A549 (cell line): ENCODE data around the gene TOR1B. TPM values are rescaled to one million over a fixed set of nuclear protein-coding genes. Genes with fewer than 3 reads are reported as not detected.
"Not testable (repeated sequence)": the region's sequence is repeated elsewhere in the genome, so short reads cannot be mapped to it uniquely, and the experiment has no call there.

Experiments
- ATAC-seq, 2 experiments: fragments of 200-7000 bp in 1 of 2; fragments of >200 bp in 1 of 2; cut with Nextera tagmentation in 1 of 2; cut with Tn5 transposase in 1 of 2; 3 replicates each; pipeline versions ENCODE4 v1.8.0 to v1.9.1; 2018 to 2020; ENCODE audit warnings: mild to moderate bottlenecking in 1 of 2, moderate library complexity in 1 of 2
- CTCF ChIA-PET: fragments of 300-600 bp; sonication (Branson Sonifier 250); formaldehyde crosslinking; extraction: SDS; loops from one replicate; lab custom pipeline; 2021; ENCODE audit warnings: antibody characterized with exemption, inconsistent platforms; lab: Yijun Ruan, JAX
- POLR2A ChIA-PET: fragments of 350-600 bp; formaldehyde crosslinking; extraction: SDS; loops from one replicate; lab custom pipeline; 2021; ENCODE audit warnings: antibody characterized with exemption, inconsistent platforms; lab: Yijun Ruan, JAX
- DNase-seq, 2 experiments: peaks; one replicate each; pipeline versions ENCODE4 v3.0.0 to v3.0.0-alpha.2; 2011 to 2016; ENCODE audit warnings: low read depth in 1 of 2, low spot score in 1 of 2
- FAIRE-seq: peaks from 2 replicates; lab custom pipeline; 2011; peaks lifted over from hg19 to GRCh38; lab: Jason Lieb, UNC
- H3K27ac ChIP-seq, 2 experiments: fragments of >200 bp; sonication (Bioruptor Twin); formaldehyde crosslinking; 3 replicates each; pipeline ENCODE4 v1.5.1; 2016 to 2017
- H3K4me1 ChIP-seq: fragments of >200 bp; sonication (Bioruptor Twin); formaldehyde crosslinking; 3 replicates; pipeline ENCODE4 v1.6.1; 2016
- H3K4me2 ChIP-seq: fragments of >200 bp; sonication (Bioruptor Twin); formaldehyde crosslinking; 3 replicates; pipeline ENCODE4 v1.6.1; 2016
- H3K4me3 ChIP-seq: fragments of >200 bp; sonication (Bioruptor Twin); formaldehyde crosslinking; 3 replicates; pipeline ENCODE4 v1.5.1; 2016
- H3K9me3 ChIP-seq: fragments of >200 bp; sonication (Bioruptor Twin); formaldehyde crosslinking; 3 replicates; pipeline ENCODE4 v1.6.1; 2016
- CBX2 ChIP-seq: fragments of 200-600 bp; sonication (generic); IDR thresholded peaks from 2 replicates; pipeline ENCODE4 v1.6.1; 2016; ENCODE audit warnings: low read depth, mild to moderate bottlenecking, borderline replicate concordance
- CEBPB ChIP-seq, 2 experiments: fragments of >200 bp in 1 of 2; sonication (Bioruptor Twin) in 1 of 2; formaldehyde crosslinking in 1 of 2; IDR thresholded peaks; 2 replicates each; pipeline ENCODE4 v1.6.1; 2012 to 2016
- E2F6 ChIP-seq: IDR thresholded peaks from 2 replicates; pipeline ENCODE4 v1.6.1; 2012; ENCODE audit warnings: low read depth, borderline replicate concordance
- EP300 ChIP-seq, 2 experiments: fragments of >200 bp; sonication (Bioruptor Twin); formaldehyde crosslinking; IDR thresholded peaks; 2 replicates in 1 of 2; 3 replicates in 1 of 2; pipeline ENCODE4 v1.6.1; 2016 to 2017
- HDAC2 ChIP-seq: fragments of 200-600 bp; sonication (generic); IDR thresholded peaks from 2 replicates; pipeline ENCODE4 v1.6.1; 2016
- HES2 ChIP-seq: fragments of >200 bp; sonication (Bioruptor Twin); formaldehyde crosslinking; IDR thresholded peaks from 2 replicates; pipeline ENCODE4 v1.6.1; 2016
- HOXB5 ChIP-seq: fragments of 250-450 bp; sonication (Bioruptor Pico); IDR thresholded peaks from 2 replicates; pipeline ENCODE4 v1.5.0; 2020; ENCODE audit warnings: mild to moderate bottlenecking, moderate library complexity
- KDM1A ChIP-seq: fragments of 200-600 bp; sonication (generic); IDR thresholded peaks from 2 replicates; pipeline ENCODE4 v1.6.1; 2016; ENCODE audit warnings: low read depth, mild to moderate bottlenecking
- MAZ ChIP-seq: fragments of 150-350 bp; IDR thresholded peaks from 2 replicates; pipeline ENCODE4 v1.6.1; 2014; ENCODE audit warnings: antibody characterized with exemption, low read depth, low read length, borderline replicate concordance
- NFE2L2 ChIP-seq: fragments of 150-350 bp; conservative IDR thresholded peaks from 2 replicates; pipeline ENCODE4 v1.6.1; 2014; ENCODE audit warnings: low read length
- NPAS2 ChIP-seq: fragments of 250-450 bp; sonication (Bioruptor Pico); IDR thresholded peaks from 2 replicates; pipeline ENCODE4 v1.8.0; 2022; ENCODE audit warnings: mild to moderate bottlenecking, moderate library complexity, borderline replicate concordance
- NR3C1 ChIP-seq: fragments of >200 bp; sonication (Bioruptor Twin); formaldehyde crosslinking; IDR thresholded peaks from 3 replicates; pipeline ENCODE4 v1.6.1; 2017
- POLR2A ChIP-seq: IDR thresholded peaks from 2 replicates; pipeline ENCODE4 v1.6.1; 2012; ENCODE audit warnings: mild to moderate bottlenecking, low read length
- POLR2AphosphoS2 ChIP-seq: conservative IDR thresholded peaks from 2 replicates; pipeline ENCODE4 v1.6.1; 2012; ENCODE audit warnings: low read length, improper control_type of control experiment, inconsistent platforms
- RAD21 ChIP-seq, 2 experiments: fragments of >200 bp in 1 of 2; sonication (Bioruptor Twin) in 1 of 2; formaldehyde crosslinking in 1 of 2; IDR thresholded peaks in 1 of 2; conservative IDR thresholded peaks in 1 of 2; 2 replicates in 1 of 2; 3 replicates in 1 of 2; pipeline ENCODE4 v1.6.1; 2012 to 2018; ENCODE audit warnings: inconsistent platforms in 1 of 2
- RFX5 ChIP-seq: fragments of 450-650 bp; IDR thresholded peaks from 2 replicates; pipeline ENCODE4 v1.7.1; 2014; ENCODE audit warnings: antibody characterized with exemption, mild to moderate bottlenecking, moderate library complexity
- RNF2 ChIP-seq: fragments of 200-600 bp; sonication (generic); IDR thresholded peaks from 2 replicates; pipeline ENCODE4 v1.6.1; 2016; ENCODE audit warnings: low read depth, mild to moderate bottlenecking, antibody characterized with exemption, moderate library complexity, borderline replicate concordance
- SREBF2 ChIP-seq: fragments of 450-650 bp; IDR thresholded peaks from 2 replicates; pipeline ENCODE4 v1.6.1; 2014; ENCODE audit warnings: mild to moderate bottlenecking, moderate library complexity
- WGBS: methylation state at CpG from one replicate; pipeline ENCODE4 v1.1.6; 2017; ENCODE audit errors: missing lambda C conversion rate; 5-methylcytosine and 5-hydroxymethylcytosine counted together
- polyA plus RNA-seq, 4 experiments: library from polyadenylated mRNA; depleted of rRNA in 3 of 4; stranded (reverse); fragments of >200 nt; fragmentation: RNase III in 1 of 4; extraction: RNeasy Plus Mini Kit Qiagen cat#74134 plus additional on column Dnase treatment in 1 of 4; gene quantifications; 2 replicates in 3 of 4; 3 replicates in 1 of 4; pipeline ENCODE4 v1.2.3, GENCODE V29; 2011 to 2017
- TF ChIP-seq, protein P1 (sequence below): fragments of 200-600 bp; sonication (generic); IDR thresholded peaks from 2 replicates; pipeline ENCODE4 v1.6.1; 2016; ENCODE audit warnings: antibody characterized with exemption, mild to moderate bottlenecking, moderate library complexity
- TF ChIP-seq, protein P2 (sequence below): fragments of >200 bp; sonication (Bioruptor Twin); formaldehyde crosslinking; IDR thresholded peaks from 3 replicates; pipeline ENCODE4 v1.6.1; 2016

The TOR1B gene
- polyA plus RNA-seq, 2 of the 4 experiments (the other 2 are of a cell fraction) = 24.9 to 32.4 TPM

DNA sequence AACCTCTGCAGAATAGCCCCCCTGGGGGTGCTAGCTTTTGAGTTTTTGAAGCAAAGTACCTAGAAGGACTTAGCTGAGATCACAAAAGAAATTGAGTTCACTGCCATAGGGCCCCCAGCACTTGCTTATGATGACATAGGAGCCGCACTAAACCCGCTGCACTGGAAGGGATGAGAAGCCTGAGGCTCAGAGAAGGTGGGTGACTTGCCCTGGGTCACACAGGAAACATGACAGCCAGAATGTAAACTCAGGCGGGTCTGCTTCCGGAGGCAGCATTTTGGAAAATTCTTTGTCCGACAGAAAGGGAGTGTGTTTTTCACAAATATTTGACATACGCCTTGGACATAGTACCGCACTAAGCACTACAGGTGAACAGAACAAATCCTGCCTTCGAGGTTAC, 8.4 kb upstream of the TOR1B start:
- FAIRE-seq (no peak), ATAC-seq (no peak), DNase-seq (no peak)
- Histone ChIP-seq H3K4me3 (no peak overlapping the region), H3K4me1 (peaks cover 3% of the 10 kb centered on the region; the same call in 1 of the 3 replicates), H3K27ac (no peak overlapping the region)
- 48% methylated on average over 8 of the region's 8 CpGs for WGBS
- POLR2A ChIA-PET = no interaction called here
- CTCF ChIA-PET = interaction anchor here (2.4 to 26.1 kb wide), 2 partner anchors 11 to 62 kb away, joined by 20 to 1179 read pairs; no protein-coding TSS in a partner anchor
- TF ChIP-seq MAZ (no peak), SREBF2 (no peak), NR3C1 (no peak)
- TF ChIP-seq, all 56 proteins: peak for 0
- no peak overlapping the region for H3K4me2 ChIP-seq
- no peaks in the 10 kb centered on the region for H3K9me3 ChIP-seq

DNA sequence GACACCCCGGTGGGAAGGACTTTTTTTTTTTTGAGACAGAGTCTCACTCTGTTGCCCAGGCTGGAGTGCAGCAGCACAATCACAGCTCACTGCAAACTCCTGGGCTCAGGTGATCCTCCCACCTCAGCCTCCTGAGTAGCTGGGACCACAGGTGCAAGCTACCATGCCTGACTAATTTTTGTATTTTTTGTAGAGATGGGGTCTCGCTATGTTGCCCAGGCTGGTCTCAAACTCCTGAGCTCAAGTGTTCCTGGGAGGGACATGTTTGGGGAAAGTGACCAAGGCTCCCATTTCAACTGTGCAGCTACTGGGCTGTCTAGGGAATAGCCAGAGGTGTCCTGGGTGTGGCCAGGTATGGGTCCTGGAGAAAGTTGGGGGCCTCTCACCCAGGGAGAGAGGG, 7.0 kb upstream of the TOR1B start:
- CTCF ChIA-PET = interaction anchor here (1.1 to 26.1 kb wide), 3 partner anchors 44 to 153 kb away, joined by 3 to 1179 read pairs (median 3); no protein-coding TSS in a partner anchor
- H3K4me3 ChIP-seq, H3K9me3 ChIP-seq, FAIRE-seq, H3K27ac ChIP-seq, DNase-seq, H3K4me2 ChIP-seq, H3K4me1 ChIP-seq, POLR2A ChIA-PET: not testable (repeated sequence)
- WGBS = 58% methylated on average over 2 of the region's 2 CpGs
- ATAC-seq = peak in 1 of 2 experiments; percentile 11; a peak in 2 of 6 replicates

DNA sequence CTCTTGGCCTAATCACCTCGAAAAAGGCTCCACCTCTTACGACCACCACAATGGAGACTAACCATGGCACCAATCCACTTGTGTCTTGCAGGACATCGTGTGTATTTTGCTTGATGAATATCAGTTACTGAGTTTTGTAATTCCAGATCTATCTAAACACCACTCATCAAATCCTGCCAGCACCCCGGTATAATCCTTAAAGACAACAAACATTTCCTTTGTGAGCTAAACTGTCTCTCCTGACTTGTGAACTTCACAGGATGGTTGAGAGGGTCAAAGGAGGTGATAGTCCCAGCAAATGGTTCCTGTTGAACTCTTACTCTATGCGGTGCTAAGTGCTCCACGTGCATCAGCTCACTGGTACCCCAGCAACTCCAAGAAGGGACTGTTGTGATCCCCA, 4.0 kb upstream of the TOR1B start:
- H3K27ac ChIP-seq = no peak overlapping the region
- no peak for DNase-seq
- H3K4me3 ChIP-seq = no peak overlapping the region
- TF ChIP-seq, protein P1, sequence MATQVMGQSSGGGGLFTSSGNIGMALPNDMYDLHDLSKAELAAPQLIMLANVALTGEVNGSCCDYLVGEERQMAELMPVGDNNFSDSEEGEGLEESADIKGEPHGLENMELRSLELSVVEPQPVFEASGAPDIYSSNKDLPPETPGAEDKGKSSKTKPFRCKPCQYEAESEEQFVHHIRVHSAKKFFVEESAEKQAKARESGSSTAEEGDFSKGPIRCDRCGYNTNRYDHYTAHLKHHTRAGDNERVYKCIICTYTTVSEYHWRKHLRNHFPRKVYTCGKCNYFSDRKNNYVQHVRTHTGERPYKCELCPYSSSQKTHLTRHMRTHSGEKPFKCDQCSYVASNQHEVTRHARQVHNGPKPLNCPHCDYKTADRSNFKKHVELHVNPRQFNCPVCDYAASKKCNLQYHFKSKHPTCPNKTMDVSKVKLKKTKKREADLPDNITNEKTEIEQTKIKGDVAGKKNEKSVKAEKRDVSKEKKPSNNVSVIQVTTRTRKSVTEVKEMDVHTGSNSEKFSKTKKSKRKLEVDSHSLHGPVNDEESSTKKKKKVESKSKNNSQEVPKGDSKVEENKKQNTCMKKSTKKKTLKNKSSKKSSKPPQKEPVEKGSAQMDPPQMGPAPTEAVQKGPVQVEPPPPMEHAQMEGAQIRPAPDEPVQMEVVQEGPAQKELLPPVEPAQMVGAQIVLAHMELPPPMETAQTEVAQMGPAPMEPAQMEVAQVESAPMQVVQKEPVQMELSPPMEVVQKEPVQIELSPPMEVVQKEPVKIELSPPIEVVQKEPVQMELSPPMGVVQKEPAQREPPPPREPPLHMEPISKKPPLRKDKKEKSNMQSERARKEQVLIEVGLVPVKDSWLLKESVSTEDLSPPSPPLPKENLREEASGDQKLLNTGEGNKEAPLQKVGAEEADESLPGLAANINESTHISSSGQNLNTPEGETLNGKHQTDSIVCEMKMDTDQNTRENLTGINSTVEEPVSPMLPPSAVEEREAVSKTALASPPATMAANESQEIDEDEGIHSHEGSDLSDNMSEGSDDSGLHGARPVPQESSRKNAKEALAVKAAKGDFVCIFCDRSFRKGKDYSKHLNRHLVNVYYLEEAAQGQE = no peak
- TF ChIP-seq, protein P2, sequence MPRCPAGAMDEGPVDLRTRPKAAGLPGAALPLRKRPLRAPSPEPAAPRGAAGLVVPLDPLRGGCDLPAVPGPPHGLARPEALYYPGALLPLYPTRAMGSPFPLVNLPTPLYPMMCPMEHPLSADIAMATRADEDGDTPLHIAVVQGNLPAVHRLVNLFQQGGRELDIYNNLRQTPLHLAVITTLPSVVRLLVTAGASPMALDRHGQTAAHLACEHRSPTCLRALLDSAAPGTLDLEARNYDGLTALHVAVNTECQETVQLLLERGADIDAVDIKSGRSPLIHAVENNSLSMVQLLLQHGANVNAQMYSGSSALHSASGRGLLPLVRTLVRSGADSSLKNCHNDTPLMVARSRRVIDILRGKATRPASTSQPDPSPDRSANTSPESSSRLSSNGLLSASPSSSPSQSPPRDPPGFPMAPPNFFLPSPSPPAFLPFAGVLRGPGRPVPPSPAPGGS = no peak
- TF ChIP-seq EP300 (IDR thresholded peaks at IDR 0.05) (no peak), RAD21 (conservative IDR thresholded peaks at IDR 0.05 in 1 of 2, IDR thresholded peaks at IDR 0.05 in 1 of 2) (no peak), NFE2L2 (no peak), NPAS2 (CRISPR knock-in tag) (no peak), HOXB5 (CRISPR knock-in tag) (no peak), CEBPB (IDR thresholded peaks at IDR 0.05) (no peak)
- POLR2A ChIA-PET = no interaction called here
- WGBS = 30% methylated on average over 6 of the region's 6 CpGs
- no peak overlapping the region for H3K4me2 ChIP-seq
- ATAC-seq = no peak
- CTCF ChIA-PET = interaction anchor here (1.0 to 2.8 kb wide), 4 partner anchors 9 to 72 kb away, joined by 3 to 12 read pairs (median 10); no protein-coding TSS in a partner anchor
- FAIRE-seq = no peak
- H3K4me1 ChIP-seq = peaks cover 5% of the 10 kb centered on the region
- H3K9me3 ChIP-seq = no peaks in the 10 kb centered on the region

DNA sequence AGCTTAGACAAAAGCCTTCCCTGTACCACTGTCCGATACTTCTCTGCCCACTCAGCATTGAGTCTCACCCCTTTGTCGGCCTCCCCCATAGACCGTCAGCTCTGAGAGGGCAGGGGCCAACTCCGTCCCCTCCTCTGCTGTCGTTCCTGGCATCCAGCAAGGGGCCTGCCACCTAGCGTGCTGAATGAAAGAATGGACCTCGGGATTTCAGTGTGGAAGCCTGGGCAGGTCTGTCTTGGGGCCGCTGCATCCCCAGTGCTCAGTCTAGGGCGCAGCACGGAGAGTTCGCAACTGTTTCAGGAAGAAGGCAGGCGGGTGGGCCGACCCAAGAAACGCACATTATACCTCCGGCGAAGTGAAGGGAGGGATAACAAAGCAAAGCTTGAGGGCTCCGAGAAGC, 1.5 kb upstream of the TOR1B start:
- ATAC-seq = no peak
- CTCF ChIA-PET = interaction anchor here (0.6 to 3.5 kb wide), 8 partner anchors 8 to 670 kb away, joined by 3 to 12 read pairs (median 7); no protein-coding TSS in a partner anchor
- TF ChIP-seq EP300 (IDR thresholded peaks at IDR 0.05) = no peak
- TF ChIP-seq POLR2AphosphoS2 = no peak
- no peak for TF ChIP-seq KDM1A
- TF ChIP-seq POLR2A = no peak
- no peak for TF ChIP-seq HDAC2
- no peak for TF ChIP-seq RFX5
- no peak for TF ChIP-seq RNF2
- no peak for TF ChIP-seq HES2
- TF ChIP-seq NFE2L2 = no peak
- no peak for TF ChIP-seq CBX2
- no peak for TF ChIP-seq CEBPB (IDR thresholded peaks at IDR 0.05)
- no peak for TF ChIP-seq E2F6
- TF ChIP-seq, protein P1 = no peak

More for the DNA sequence above, 1.5 kb upstream of the TOR1B start:
- H3K27ac ChIP-seq = no peak overlapping the region
- DNase-seq (no peak), FAIRE-seq (no peak)
- peaks cover 9% of the 10 kb centered on the region for H3K4me1 ChIP-seq
- no peak overlapping the region for H3K4me2 ChIP-seq
- no peaks in the 10 kb centered on the region for H3K9me3 ChIP-seq
- WGBS = 89% methylated on average over 15 of the region's 17 CpGs
- no peak overlapping the region for H3K4me3 ChIP-seq
- POLR2A ChIA-PET = no interaction called here
